PC-3 (cell line): ENCODE data around the gene ECD. TPM values are rescaled to one million over a fixed set of nuclear protein-coding genes. Genes with fewer than 3 reads are reported as not detected.

Experiments
- ATAC-seq: fragments of 200-7000 bp; cut with Tn5 transposase; 2 replicates; pipeline ENCODE4 v1.9.1; 2020; ENCODE audit warnings: mild to moderate bottlenecking, moderate library complexity
- BruUV-seq: library from RNA; stranded (reverse); fragments of 400-500 nt; replicated peaks from 2 replicates; lab custom pipeline; 2021; lab: Mats Ljungman, UMichigan
- CTCF ChIA-PET: fragments of 300-600 bp; sonication (Branson Sonifier 250); formaldehyde crosslinking; loops from one replicate; lab custom pipeline; 2022; ENCODE audit warnings: antibody characterized with exemption; lab: Charles Lee
- POLR2A ChIA-PET: fragments of 300-600 bp; sonication (Branson Sonifier 250); formaldehyde crosslinking; loops from one replicate; lab custom pipeline; 2022; ENCODE audit warnings: antibody characterized with exemption; ENCODE audit not compliant: unreplicated experiment; lab: Charles Lee
- DNase-seq: peaks from one replicate; pipeline ENCODE4 v3.0.0-alpha.2; 2015
- H2AFZ ChIP-seq: fragments of 300-600 bp; sonication (generic); 2 replicates; pipeline ENCODE4 v1.6.0; 2016; ENCODE audit warnings: antibody characterized with exemption, low read length
- H3F3A ChIP-seq: fragments of 300-600 bp; sonication (generic); one replicate; pipeline ENCODE4 v1.6.0; 2017; ENCODE audit warnings: antibody characterized with exemption, low read length, control low read depth, mild to moderate bottlenecking; ENCODE audit not compliant: unreplicated experiment
- H3K27ac ChIP-seq: fragments of 300-600 bp; sonication (generic); 2 replicates; pipeline ENCODE4 v1.5.1; 2016; ENCODE audit warnings: mild to moderate bottlenecking, low read length
- H3K27me3 ChIP-seq: fragments of 300-600 bp; sonication (generic); 2 replicates; pipeline ENCODE4 v1.6.1; 2016; ENCODE audit warnings: low read length, mixed read lengths
- H3K36me3 ChIP-seq: fragments of 300-600 bp; sonication (generic); 2 replicates; pipeline ENCODE4 v1.6.1; 2016; ENCODE audit warnings: low read depth, mixed run types, low read length, mixed read lengths
- H3K4me1 ChIP-seq: fragments of 300-600 bp; sonication (generic); 2 replicates; pipeline ENCODE4 v1.5.1; 2016; ENCODE audit warnings: low read length; ENCODE audit not compliant: insufficient read depth
- H3K4me2 ChIP-seq: fragments of 300-600 bp; sonication (generic); 2 replicates; pipeline ENCODE4 v1.6.0; 2016; ENCODE audit warnings: low read length
- H3K4me3 ChIP-seq: fragments of 300-600 bp; sonication (generic); 2 replicates; pipeline ENCODE4 v1.5.1; 2016; ENCODE audit warnings: mild to moderate bottlenecking, low read length, mixed read lengths
- H3K79me2 ChIP-seq: fragments of 300-600 bp; sonication (generic); 2 replicates; pipeline ENCODE4 v1.6.1; 2017; ENCODE audit warnings: low read length, mixed read lengths
- H3K9ac ChIP-seq: fragments of 300-600 bp; sonication (generic); 2 replicates; pipeline ENCODE4 v1.6.0; 2016; ENCODE audit warnings: mild to moderate bottlenecking, low read length
- H3K9me2 ChIP-seq: fragments of 300-600 bp; sonication (generic); replicated peaks from 2 replicates; pipeline ENCODE4 v1.6.1; 2016; ENCODE audit warnings: mixed run types, low read length, mixed read lengths
- H3K9me3 ChIP-seq: fragments of 300-600 bp; sonication (generic); 2 replicates; pipeline ENCODE4 v1.6.1; 2016; ENCODE audit warnings: low read length, mixed read lengths
- H4K20me1 ChIP-seq: fragments of 300-600 bp; sonication (generic); 2 replicates; pipeline ENCODE4 v1.6.1; 2016; ENCODE audit warnings: low read length, mixed read lengths
- EZH2 ChIP-seq: fragments of 300-600 bp; sonication (generic); IDR thresholded peaks from one replicate; pipeline ENCODE4 v1.6.1; 2017; ENCODE audit warnings: antibody characterized with exemption, mild to moderate bottlenecking, low read length; ENCODE audit not compliant: unreplicated experiment
- EZH2phosphoT487 ChIP-seq: fragments of 300-600 bp; sonication (generic); IDR thresholded peaks from 2 replicates; pipeline ENCODE4 v1.6.1; 2018; ENCODE audit warnings: mild to moderate bottlenecking, antibody characterized with exemption, low read length, borderline replicate concordance
- intact Hi-C: fragments of 100-400 bp; cut with micrococcal nuclease; formaldehyde crosslinking; loops from 2 replicates; pipeline ENCODE4 v1.9.0; 2023
- total RNA-seq: library from RNA; depleted of rRNA; stranded (reverse); fragments of >200 nt; gene quantifications from 2 replicates; pipeline ENCODE4 v1.2.3, GENCODE V29; 2014
- TF ChIP-seq, protein P1 (sequence below): fragments of 300-600 bp; sonication (generic); conservative IDR thresholded peaks from 2 replicates; pipeline ENCODE4 v1.5.1; 2017; ENCODE audit warnings: antibody characterized with exemption, low read depth, mild to moderate bottlenecking, low read length

ECD gene
- total RNA-seq, 1 experiment from 2014 or later: 108 TPM

- ChIA-PET CTCF (interaction anchor here (0.5 to 2.3 kb wide), 8 partner anchors 9 to 99 kb away, joined by 3 to 19 read pairs (median 6); partner anchors contain the start of genes MRPS16 and P4HA1), POLR2A (interaction anchor here (0.6 to 1.4 kb wide), 14 partner anchors 35 to 244 kb away, joined by 3 to 12 read pairs (median 5); partner anchors contain the start of genes DNAJC9, MRPS16 and P4HA1)
- peak overlapping the region; percentile 80 for H3K9ac ChIP-seq
- TSS peak; percentile 82 for BruUV-seq
- H3K4me3 ChIP-seq: peak overlapping the region; percentile 76
- H3K79me2 ChIP-seq: peaks cover 54% of the 10 kb centered on the region
- DNase-seq (no peak), ATAC-seq (peak; percentile 59)
- no peaks in the 10 kb centered on the region for H3K9me3 ChIP-seq
- H3F3A ChIP-seq: no peaks in the 10 kb centered on the region
- H3K9me2 ChIP-seq: no peaks in the 10 kb centered on the region
- peaks cover 21% of the 10 kb centered on the region for H3K4me1 ChIP-seq
- H3K27ac ChIP-seq: peak overlapping the region; percentile 51
- intact Hi-C loops: loop anchor here (1.0 to 2.0 kb wide), 3 partner anchors 51 to 78 kb away; partner anchors contain the start of gene P4HA1
- TF ChIP-seq EZH2phosphoT487 (no peak), EZH2 (no peak)
- TF ChIP-seq, protein P1, sequence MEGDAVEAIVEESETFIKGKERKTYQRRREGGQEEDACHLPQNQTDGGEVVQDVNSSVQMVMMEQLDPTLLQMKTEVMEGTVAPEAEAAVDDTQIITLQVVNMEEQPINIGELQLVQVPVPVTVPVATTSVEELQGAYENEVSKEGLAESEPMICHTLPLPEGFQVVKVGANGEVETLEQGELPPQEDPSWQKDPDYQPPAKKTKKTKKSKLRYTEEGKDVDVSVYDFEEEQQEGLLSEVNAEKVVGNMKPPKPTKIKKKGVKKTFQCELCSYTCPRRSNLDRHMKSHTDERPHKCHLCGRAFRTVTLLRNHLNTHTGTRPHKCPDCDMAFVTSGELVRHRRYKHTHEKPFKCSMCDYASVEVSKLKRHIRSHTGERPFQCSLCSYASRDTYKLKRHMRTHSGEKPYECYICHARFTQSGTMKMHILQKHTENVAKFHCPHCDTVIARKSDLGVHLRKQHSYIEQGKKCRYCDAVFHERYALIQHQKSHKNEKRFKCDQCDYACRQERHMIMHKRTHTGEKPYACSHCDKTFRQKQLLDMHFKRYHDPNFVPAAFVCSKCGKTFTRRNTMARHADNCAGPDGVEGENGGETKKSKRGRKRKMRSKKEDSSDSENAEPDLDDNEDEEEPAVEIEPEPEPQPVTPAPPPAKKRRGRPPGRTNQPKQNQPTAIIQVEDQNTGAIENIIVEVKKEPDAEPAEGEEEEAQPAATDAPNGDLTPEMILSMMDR: no peak; the same call in 1 of the 2 replicates
- peak overlapping the region; percentile 69 for H2AFZ ChIP-seq
- peaks cover 4% of the 10 kb centered on the region for H4K20me1 ChIP-seq
- H3K27me3 ChIP-seq: no peaks in the 10 kb centered on the region
- H3K4me2 ChIP-seq: peak overlapping the region; percentile 75
- peaks cover 11% of the 10 kb centered on the region; the same call in 1 of the 2 replicates for H3K36me3 ChIP-seq
Measured at GRCh38 chr10:73168465-73168803, 626 bp upstream of the ECD start.

DNA sequence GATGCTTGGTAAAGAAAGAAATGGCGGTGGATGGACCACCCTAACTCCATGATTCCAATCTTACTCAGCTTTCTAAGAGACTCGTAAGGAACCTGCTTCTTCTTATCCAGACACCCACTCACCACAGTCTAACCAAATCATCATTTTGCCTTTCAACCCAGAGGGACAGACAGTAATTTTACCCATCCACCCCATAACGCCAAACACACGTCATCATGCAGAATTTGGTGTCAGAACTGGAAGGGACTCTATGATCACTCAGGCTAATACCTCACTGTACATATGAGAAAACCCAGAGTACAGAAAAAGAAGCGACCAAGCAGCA, 388 bp downstream of the ECD start:
- peak overlapping the region; percentile 69 for H2AFZ ChIP-seq
- TF ChIP-seq EZH2phosphoT487: no peak
- TF ChIP-seq, protein P1: no peak
- no peak for TF ChIP-seq EZH2
- ChIA-PET CTCF (interaction anchor here (2.3 kb wide), 1 partner anchor 73 kb away, joined by 19 read pairs; no protein-coding TSS in a partner anchor), POLR2A (interaction anchor here (1.4 kb wide), 1 partner anchor 86 kb away, joined by 5 read pairs; the partner anchor contains the start of gene MRPS16)
- H3K36me3 ChIP-seq: peaks cover 21% of the 10 kb centered on the region
- peaks cover 24% of the 10 kb centered on the region for H3K4me1 ChIP-seq
- H3K27me3 ChIP-seq: no peaks in the 10 kb centered on the region
- BruUV-seq: TSS peak; percentile 68
- ATAC-seq: no peak
- peaks cover 64% of the 10 kb centered on the region for H3K79me2 ChIP-seq
- intact Hi-C loops: no loop called here
- peak overlapping the region; percentile 76 for H3K4me3 ChIP-seq
- H4K20me1 ChIP-seq: peaks cover 14% of the 10 kb centered on the region
- peak overlapping the region; percentile 75 for H3K4me2 ChIP-seq
- H3K9me2 ChIP-seq: no peaks in the 10 kb centered on the region
- H3K9me3 ChIP-seq: no peaks in the 10 kb centered on the region
- DNase-seq: no peak
- peak overlapping the region; percentile 51 for H3K27ac ChIP-seq
- H3F3A ChIP-seq: no peaks in the 10 kb centered on the region
- H3K9ac ChIP-seq: peak overlapping the region; percentile 80

GRCh38 chr10:73166972-73167371, 836 bp downstream of the ECD start:
- Histone ChIP-seq H3K9me3 (no peaks in the 10 kb centered on the region), H3F3A (no peaks in the 10 kb centered on the region), H3K9me2 (no peaks in the 10 kb centered on the region), H2AFZ (no peak overlapping the region), H3K36me3 (peaks cover 26% of the 10 kb centered on the region), H3K27me3 (no peaks in the 10 kb centered on the region), H3K4me3 (peak overlapping the region; percentile 76), H3K79me2 (peaks cover 69% of the 10 kb centered on the region), H3K9ac (peak overlapping the region; percentile 80), H4K20me1 (peaks cover 19% of the 10 kb centered on the region), H3K4me2 (peak overlapping the region; percentile 75), H3K4me1 (peaks cover 25% of the 10 kb centered on the region), H3K27ac (no peak overlapping the region)
- no peak for DNase-seq
- ATAC-seq: no peak
- CTCF ChIA-PET: no interaction called here
- no TSS peak for BruUV-seq
- TF ChIP-seq EZH2 (no peak), EZH2phosphoT487 (no peak)
- TF ChIP-seq, protein P1: no peak
- intact Hi-C loops: no loop called here
- POLR2A ChIA-PET: no interaction called here
